Left lung (tissue), 10 donors: ENCODE data around the gene ETS2. TPM values are rescaled to one million over a fixed set of nuclear protein-coding genes. Genes with fewer than 3 reads are reported as not detected.
A peak's percentile ranks its signal among the peaks of the same experiment; 100 is the strongest.

Experiments used
- ATAC-seq: fragments of 200-7000 bp; cut with Tn5 transposase; one replicate; pipeline ENCODE4 v1.9.1; 2020; ENCODE audit warnings: moderate library complexity
- DNase-seq, 4 donors: peaks; one replicate each; pipeline ENCODE4 v3.0.0-alpha.2; 2013 to 2020
- H3K27ac ChIP-seq, 2 donors: fragments of 200-600 bp; sonication (generic) in 1 of 2; one replicate each; pipeline versions ENCODE4 v1.5.0 to v1.8.0; 2020 to 2021
- H3K27me3 ChIP-seq, 2 donors: fragments of 200-600 bp; sonication (generic) in 1 of 2; one replicate each; pipeline versions ENCODE4 v1.5.0 to v1.8.0; 2020 to 2021
- H3K36me3 ChIP-seq, 2 donors: fragments of 200-600 bp; sonication (generic) in 1 of 2; one replicate each; pipeline versions ENCODE4 v1.5.0 to v1.8.0; 2020 to 2021
- H3K4me1 ChIP-seq, 2 donors: fragments of 200-600 bp; one replicate each; pipeline ENCODE4 v1.8.0; 2021
- H3K4me3 ChIP-seq, 2 donors: fragments of 200-600 bp; sonication (generic) in 1 of 2; one replicate each; pipeline versions ENCODE4 v1.5.0 to v1.8.0; 2020 to 2021; ENCODE audit warnings: mild to moderate bottlenecking in 1 of 2
- H3K9me3 ChIP-seq, 2 donors: fragments of 200-600 bp; sonication (generic) in 1 of 2; one replicate each; pipeline versions ENCODE4 v1.5.0 to v1.8.0; 2020 to 2021
- intact Hi-C, 2 donors: fragments of 100-400 bp; cut with DNase I; formaldehyde crosslinking; loops; one replicate each; pipeline versions ENCODE4 v1.11.2 to v1.14.2; 2022
- polyA plus RNA-seq, 6 donors: library from polyadenylated mRNA; unstranded; fragments of 120-200 nt; gene quantifications; one replicate each; pipeline ENCODE4 v1.2.1, GENCODE V29; 2013; ENCODE audit not compliant: insufficient read length in 6 of 6
- total RNA-seq, 2 donors: library from RNA; stranded (reverse); fragmentation: NEBNext Ultra II Directional; extraction: Animal tissue kit (Norgen Biotek cat#: 25700); gene quantifications; one replicate each; pipeline ENCODE4 v1.2.1, GENCODE V29; 2021
- TF ChIP-seq, protein P1 (sequence below), 2 donors: fragments of 200-600 bp; sonication (generic) in 1 of 2; IDR thresholded peaks; one replicate each; pipeline versions ENCODE4 v1.5.0 to v1.8.0; 2021; ENCODE audit warnings: antibody characterized with exemption in 2 of 2
- donor health status: DM: no; HTN: yes; CAD: no.
- donor health status: DM: no; HTN: no; CAD: no.

Gene ETS2
- total and polyA plus RNA-seq, 8 donors = 93.2 to 199 (median 158) TPM

DNA sequence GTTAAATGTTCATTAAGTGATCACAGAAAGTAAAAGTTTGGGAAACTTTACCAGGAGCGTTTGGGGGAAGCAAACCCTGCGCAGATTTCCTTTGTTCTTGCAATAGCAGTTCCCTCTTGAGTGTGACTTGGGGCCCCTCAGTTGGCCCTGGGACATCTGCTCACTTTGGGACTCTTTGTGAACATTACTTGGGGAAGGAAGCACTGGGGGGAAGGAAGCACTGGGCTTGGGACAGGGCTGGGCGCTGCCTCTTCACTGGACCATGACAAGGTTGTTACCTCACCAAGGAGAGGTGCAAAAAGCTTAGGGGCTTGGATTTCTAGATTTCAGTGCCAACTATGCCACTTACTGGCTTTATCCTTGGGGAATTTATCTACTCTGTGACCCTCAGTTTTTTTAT, 63.5 kb downstream of the ETS2 start:
- Histone ChIP-seq H3K27ac (no peak overlapping the region), H3K27me3 (no peaks in the 10 kb centered on the region), H3K4me3 (no peak overlapping the region), H3K36me3 (no peaks in the 10 kb centered on the region), H3K9me3 (no peaks in the 10 kb centered on the region), H3K4me1 (peaks cover 0 to 12% of the 10 kb centered on the region in 2 donors)
- DNase-seq (no peak), ATAC-seq (peak; percentile 21)
- intact Hi-C loops = no loop called here
- TF ChIP-seq, protein P1, sequence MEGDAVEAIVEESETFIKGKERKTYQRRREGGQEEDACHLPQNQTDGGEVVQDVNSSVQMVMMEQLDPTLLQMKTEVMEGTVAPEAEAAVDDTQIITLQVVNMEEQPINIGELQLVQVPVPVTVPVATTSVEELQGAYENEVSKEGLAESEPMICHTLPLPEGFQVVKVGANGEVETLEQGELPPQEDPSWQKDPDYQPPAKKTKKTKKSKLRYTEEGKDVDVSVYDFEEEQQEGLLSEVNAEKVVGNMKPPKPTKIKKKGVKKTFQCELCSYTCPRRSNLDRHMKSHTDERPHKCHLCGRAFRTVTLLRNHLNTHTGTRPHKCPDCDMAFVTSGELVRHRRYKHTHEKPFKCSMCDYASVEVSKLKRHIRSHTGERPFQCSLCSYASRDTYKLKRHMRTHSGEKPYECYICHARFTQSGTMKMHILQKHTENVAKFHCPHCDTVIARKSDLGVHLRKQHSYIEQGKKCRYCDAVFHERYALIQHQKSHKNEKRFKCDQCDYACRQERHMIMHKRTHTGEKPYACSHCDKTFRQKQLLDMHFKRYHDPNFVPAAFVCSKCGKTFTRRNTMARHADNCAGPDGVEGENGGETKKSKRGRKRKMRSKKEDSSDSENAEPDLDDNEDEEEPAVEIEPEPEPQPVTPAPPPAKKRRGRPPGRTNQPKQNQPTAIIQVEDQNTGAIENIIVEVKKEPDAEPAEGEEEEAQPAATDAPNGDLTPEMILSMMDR (IDR thresholded peaks at IDR 0.05) = no peak

DNA sequence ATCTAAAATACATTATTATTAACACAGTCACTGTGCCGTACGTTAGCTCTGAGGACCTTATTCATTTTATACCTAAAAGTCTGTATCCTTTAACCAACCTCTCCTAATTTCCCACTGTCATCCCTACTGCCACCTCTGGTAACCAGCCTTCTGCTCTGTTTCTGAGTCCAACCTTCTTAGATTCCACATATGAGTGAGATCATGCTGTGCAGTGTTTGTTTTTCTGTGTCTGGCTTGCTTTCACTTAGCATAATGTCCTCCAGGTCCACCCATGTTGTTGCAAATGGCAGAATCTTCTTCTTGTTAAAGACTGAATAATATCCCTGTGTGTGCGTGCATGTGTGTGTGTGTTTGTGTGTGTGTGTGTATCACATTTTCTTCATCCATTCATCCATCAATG, 64.2 kb downstream of the ETS2 start:
- DNase-seq (no peak), ATAC-seq (peak; percentile 29)
- H3K36me3 ChIP-seq = no peaks in the 10 kb centered on the region
- H3K27ac ChIP-seq = no peak overlapping the region
- H3K9me3 ChIP-seq = no peaks in the 10 kb centered on the region
- no peak overlapping the region for H3K4me3 ChIP-seq
- H3K27me3 ChIP-seq = no peaks in the 10 kb centered on the region
- peaks cover 0 to 17% of the 10 kb centered on the region in 2 donors for H3K4me1 ChIP-seq
- TF ChIP-seq, protein P1 (IDR thresholded peaks at IDR 0.05) = no peak
- intact Hi-C loops = no loop called here
